HG03378 (cell line): ENCODE results near the gene AP3B1.
A peak's percentile ranks its signal among the peaks of the same experiment; 100 is the strongest.
"Not testable (repeated sequence)": the region's sequence is repeated elsewhere in the genome, so short reads cannot be mapped to it uniquely, and the experiment has no call there.

Experiments
- ATAC-seq: cut with Tn5 transposase; IDR thresholded peaks from one replicate; pipeline ENCODE4 v1.9.1; 2021; ENCODE audit warnings: mild to moderate bottlenecking, moderate library complexity; ENCODE audit not compliant: unreplicated experiment

The AP3B1 gene

GRCh38 chr5:78251663-78252284 is 42.7 kb downstream of the AP3B1 start:
- ATAC-seq = no peak

GRCh38 chr5:78245136-78245535 is 49.4 kb downstream of the AP3B1 start:
- no peak for ATAC-seq

GRCh38 chr5:78243639-78244038 is 50.9 kb downstream of the AP3B1 start:
- ATAC-seq = no peak

GRCh38 chr5:78243091-78243490 is 51.4 kb downstream of the AP3B1 start:
- ATAC-seq = no peak

- ATAC-seq = no peak
Observed at GRCh38 chr5:78242001-78242400, 52.5 kb downstream of the AP3B1 start.

- ATAC-seq = no peak
Observed at GRCh38 chr5:78237911-78238310, 56.6 kb downstream of the AP3B1 start.

- no peak for ATAC-seq
Observed at GRCh38 chr5:78236046-78236445, 58.5 kb downstream of the AP3B1 start.

GRCh38 chr5:78235289-78235688 is 59.2 kb downstream of the AP3B1 start:
- ATAC-seq = no peak

GRCh38 chr5:78234804-78235203 is 59.7 kb downstream of the AP3B1 start:
- ATAC-seq = no peak

- ATAC-seq = no peak
Observed at GRCh38 chr5:78232163-78232562, 62.3 kb downstream of the AP3B1 start.

- no peak for ATAC-seq
Observed at GRCh38 chr5:78224358-78224757, 70.1 kb downstream of the AP3B1 start.

- peak; percentile 99 for ATAC-seq
Observed at GRCh38 chr5:78221964-78222451, 72.5 kb downstream of the AP3B1 start.

- no peak for ATAC-seq
Observed at GRCh38 chr5:78221467-78221866, 73.0 kb downstream of the AP3B1 start.

GRCh38 chr5:78215972-78216371 is 78.5 kb downstream of the AP3B1 start:
- no peak for ATAC-seq

GRCh38 chr5:78215565-78215964 is 78.9 kb downstream of the AP3B1 start:
- ATAC-seq = no peak

- no peak for ATAC-seq
Observed at GRCh38 chr5:78213799-78214198, 80.7 kb downstream of the AP3B1 start.

GRCh38 chr5:78211052-78211451 is 83.4 kb downstream of the AP3B1 start:
- ATAC-seq = no peak

GRCh38 chr5:78204241-78204640 is 90.3 kb downstream of the AP3B1 start:
- no peak for ATAC-seq

- no peak for ATAC-seq
Observed at GRCh38 chr5:78203815-78204214, 90.7 kb downstream of the AP3B1 start.

GRCh38 chr5:78190402-78190801 is 104.1 kb downstream of the AP3B1 start:
- ATAC-seq = no peak

GRCh38 chr5:78188681-78189080 is 105.8 kb downstream of the AP3B1 start:
- not testable (repeated sequence) for ATAC-seq

GRCh38 chr5:78187172-78187571 is 107.3 kb downstream of the AP3B1 start:
- ATAC-seq = no peak

- no peak for ATAC-seq
Observed at GRCh38 chr5:78182838-78183237, 111.7 kb downstream of the AP3B1 start.
